ENCODE data around the gene TSPYL2. TPM values are rescaled to one million over a fixed set of nuclear protein-coding genes. Genes with fewer than 3 reads are reported as not detected.

TSPYL2 gene
- total RNA-seq, 1 donor from 2014 or later = 4.8 TPM

DNA sequence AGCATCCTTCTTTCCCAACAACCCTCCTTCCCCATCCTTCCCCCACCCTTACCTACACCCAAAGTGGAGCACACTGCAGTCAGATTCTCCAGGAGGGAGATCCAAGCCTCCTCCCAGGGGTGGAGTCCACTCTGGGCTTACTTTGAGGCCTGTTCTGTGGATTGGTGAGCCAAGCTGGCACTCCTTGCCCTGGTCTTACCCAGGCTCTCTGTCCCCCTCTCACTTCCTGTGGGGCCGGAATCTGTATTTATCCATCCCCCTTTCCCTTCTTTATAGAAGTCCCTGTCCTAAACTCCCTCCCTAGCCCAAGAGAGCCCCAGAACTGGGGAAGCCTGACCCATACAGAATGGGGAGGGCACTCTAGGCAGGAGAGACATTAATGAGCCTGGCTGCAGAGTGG, 3.2 kb upstream of the TSPYL2 start:
- DNase-seq (ENCODE audit: low spot score) (no peak), ATAC-seq (no peak)

DNA sequence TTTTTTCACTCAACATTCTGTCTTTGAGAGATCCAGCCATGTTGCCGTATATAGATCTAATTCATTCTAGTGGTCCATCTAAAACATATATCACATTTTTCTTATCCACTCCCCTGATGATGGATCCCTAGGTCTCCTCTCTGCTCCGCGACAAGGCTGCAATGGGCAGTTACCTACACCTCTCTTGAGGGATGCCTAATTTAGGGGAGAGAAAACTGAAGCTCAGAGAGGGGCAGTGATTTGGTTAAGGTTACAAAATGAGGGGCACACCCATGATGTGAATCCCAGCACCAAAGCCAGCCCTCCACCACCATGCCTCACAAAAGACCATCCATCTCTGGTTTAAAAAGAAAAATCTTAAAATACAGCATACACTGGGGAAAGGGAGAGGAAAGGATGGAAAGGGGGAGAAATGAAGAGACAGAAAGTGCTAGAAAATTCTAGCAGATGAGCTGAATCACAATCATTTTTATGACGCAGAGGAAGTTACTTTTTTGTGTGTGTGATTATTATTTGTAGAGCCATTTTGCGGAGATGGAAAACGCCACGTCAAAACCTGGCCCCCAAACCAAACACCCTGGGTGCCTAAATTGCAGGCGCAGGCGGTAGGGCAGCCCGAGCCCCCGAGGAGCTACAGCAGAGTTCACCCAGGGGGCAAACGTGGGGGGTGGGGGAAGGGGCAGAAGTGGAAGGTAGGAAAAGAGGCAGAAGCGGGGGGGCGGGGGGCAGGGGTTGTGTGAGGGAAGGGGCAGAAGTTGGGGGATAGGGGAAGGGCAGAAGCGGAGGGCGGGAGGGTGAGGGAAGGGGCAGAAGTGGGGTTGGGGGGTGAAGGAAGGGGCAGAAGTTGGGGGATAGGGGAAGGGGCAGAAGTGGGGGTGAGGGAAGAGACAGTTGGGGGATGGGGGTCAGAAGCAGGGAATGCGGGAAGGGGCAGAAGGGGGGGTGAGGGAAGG, 1.3 kb upstream of the TSPYL2 start:
- DNase-seq (ENCODE audit: low spot score) (no peak), ATAC-seq (no peak)

DNA sequence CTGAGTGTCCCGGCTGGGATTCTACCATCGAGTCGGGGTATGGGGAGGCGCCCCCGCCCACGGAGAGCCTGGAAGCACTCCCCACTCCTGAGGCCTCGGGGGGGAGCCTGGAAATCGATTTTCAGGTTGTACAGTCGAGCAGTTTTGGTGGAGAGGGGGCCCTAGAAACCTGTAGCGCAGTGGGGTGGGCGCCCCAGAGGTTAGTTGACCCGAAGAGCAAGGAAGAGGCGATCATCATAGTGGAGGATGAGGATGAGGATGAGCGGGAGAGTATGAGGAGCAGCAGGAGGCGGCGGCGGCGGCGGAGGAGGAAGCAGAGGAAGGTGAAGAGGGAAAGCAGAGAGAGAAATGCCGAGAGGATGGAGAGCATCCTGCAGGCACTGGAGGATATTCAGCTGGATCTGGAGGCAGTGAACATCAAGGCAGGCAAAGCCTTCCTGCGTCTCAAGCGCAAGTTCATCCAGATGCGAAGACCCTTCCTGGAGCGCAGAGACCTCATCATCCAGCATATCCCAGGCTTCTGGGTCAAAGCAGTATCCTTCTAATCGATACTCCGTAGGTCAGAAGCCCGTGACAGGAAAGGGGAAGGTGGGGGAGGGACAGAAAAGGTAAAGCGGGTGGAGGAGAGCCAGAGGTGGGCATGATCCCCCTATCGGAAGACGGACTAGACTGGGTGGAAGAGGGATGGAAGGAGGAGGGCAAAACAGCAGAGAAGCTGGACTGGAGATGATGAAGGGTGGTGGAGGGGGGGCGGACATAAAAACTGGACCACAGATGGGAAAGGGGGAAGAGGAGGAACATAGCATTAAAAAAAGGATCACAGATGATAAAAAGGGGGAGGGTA, 828 bp downstream of the TSPYL2 start:
- ATAC-seq (no peak), DNase-seq (ENCODE audit: low spot score) (no peak)

DNA sequence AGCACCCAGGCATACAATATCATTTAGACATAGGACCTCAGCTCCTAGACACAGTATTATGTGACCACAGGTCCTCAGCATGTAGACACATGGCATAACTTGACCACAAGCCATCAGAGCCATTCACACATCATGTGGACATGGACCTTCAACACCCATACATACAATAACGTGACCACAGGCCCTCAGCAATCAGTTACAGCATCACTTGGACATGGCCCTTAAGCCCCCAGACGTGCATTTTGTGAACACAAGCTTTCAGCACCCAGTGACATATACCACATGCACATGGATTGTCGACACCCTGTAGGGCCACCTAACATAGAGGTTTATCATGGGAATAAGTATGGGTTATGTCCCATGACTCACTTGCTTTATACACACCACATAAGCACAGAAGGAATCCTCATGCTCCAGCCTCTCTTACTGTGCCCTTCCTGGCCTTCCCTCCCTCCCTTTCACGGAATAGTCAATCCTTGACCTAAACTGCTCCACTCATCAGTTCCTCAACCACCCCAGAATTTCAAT, 1.9 kb downstream of the TSPYL2 start:
- DNase-seq (ENCODE audit: low spot score) = no peak
- ATAC-seq = no peak

DNA sequence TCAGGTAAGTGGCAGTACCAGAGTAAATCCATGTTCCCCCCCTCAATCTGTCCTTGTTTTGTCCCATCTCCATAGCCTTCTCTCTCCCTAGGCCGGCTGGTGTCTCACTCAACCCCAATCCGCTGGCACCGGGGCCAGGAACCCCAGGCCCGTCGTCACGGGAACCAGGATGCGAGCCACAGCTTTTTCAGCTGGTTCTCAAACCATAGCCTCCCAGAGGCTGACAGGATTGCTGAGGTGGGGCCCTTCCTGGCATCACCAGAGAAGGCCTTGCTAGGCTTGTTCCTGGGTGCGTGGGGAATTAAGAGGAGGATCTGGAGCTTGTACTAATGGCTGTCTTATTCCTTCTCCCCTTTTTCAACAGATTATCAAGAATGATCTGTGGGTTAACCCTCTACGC, 2.7 kb downstream of the TSPYL2 start:
- ATAC-seq (no peak), DNase-seq (ENCODE audit: low spot score) (no peak)

DNA sequence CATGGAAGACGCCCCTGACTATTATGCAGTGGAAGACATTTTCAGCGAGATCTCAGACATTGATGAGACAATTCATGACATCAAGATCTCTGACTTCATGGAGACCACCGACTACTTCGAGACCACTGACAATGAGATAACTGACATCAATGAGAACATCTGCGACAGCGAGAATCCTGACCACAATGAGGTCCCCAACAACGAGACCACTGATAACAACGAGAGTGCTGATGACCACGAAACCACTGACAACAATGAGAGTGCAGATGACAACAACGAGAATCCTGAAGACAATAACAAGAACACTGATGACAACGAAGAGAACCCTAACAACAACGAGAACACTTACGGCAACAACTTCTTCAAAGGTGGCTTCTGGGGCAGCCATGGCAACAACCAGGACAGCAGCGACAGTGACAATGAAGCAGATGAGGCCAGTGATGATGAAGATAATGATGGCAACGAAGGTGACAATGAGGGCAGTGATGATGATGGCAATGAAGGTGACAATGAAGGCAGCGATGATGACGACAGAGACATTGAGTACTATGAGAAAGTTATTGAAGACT, 3.6 kb downstream of the TSPYL2 start:
- no peak for DNase-seq (ENCODE audit: low spot score)
- no peak for ATAC-seq

DNA sequence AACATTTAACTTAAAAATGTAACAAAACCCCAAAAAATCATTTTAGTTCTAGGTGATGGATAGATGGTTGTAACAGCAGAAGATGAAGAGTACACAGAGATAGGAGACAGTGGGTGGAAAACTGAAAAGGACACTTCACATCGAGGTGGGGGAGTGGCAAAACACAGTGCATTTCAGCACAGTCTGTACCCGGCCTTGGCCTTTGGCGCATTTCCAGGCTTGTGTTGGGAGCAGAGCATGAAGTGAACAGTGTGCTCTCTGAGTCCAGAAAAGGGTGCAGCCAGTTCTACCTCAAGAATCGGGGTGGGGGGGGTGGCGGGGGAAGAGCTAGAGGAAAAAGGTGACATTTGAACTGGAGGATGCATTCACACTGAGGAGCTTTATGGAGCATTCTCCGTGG, 4.3 kb downstream of the TSPYL2 start:
- ATAC-seq (peak; percentile 31), DNase-seq (ENCODE audit: low spot score) (peak; percentile 69)

DNA sequence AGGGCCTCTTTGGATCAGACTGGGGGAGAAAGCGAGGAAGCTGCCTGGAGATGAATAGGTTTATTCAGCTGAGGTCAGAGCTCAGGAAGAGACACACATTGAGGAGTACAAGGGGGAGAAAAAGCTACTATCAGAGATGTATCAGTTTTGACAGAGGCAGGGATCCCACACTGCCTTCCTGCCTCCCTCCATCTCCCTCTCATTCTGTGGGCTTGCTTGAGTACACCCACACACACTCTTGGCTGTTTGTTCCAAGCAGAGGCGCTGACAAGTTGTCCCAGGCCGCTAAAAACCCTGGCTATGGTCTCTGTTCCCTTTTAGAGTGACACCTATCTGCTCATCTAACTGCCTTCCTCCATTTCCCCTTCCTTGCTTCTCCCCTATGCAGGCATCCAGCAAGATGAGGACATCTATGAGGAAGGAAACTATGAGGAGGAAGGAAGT, 5.2 kb downstream of the TSPYL2 start:
- ATAC-seq (no peak), DNase-seq (ENCODE audit: low spot score) (no peak)

DNA sequence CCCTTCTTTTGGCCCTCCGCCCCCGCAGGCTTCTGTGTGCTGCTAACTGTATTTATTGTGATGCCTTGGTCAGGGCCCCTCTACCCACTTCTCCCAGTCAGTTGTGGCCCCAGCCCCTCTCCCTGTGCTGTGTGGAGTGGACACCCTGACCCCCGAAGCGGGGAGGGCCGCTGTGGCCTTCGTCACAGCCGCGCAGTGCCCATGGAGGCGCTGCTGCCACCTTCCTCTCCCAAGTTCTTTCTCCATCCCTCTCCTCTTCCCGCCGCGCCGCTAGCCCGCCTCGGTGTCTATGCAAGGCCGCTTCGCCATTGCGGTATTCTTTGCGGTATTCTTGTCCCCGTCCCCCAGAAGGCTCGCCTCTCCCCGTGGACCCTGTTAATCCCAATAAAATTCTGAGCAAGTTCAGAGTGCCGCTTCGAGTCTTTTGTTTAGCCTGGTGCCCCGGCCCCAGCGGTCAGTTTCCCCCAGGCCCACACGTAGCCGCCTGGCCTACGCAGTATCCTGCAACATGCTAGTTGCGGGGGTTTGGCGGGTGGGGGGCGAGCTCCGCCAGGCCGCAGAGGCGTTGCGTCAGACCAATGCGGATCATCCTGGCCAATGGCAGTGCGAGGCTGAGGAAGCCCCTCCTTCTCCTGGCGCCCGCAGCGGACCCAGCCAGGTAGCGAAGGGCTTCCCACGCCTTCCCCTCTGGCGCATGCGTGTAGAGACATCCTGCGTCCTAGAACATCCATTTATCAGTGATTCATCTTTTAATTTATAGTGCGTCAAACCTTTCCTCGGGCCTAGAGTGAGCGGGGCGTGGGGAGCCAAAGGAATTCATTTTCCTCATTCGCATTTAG, 6.2 kb downstream of the TSPYL2 start:
- DNase-seq (ENCODE audit: low spot score) = peak; percentile 80
- peak; percentile 85 for ATAC-seq

DNA sequence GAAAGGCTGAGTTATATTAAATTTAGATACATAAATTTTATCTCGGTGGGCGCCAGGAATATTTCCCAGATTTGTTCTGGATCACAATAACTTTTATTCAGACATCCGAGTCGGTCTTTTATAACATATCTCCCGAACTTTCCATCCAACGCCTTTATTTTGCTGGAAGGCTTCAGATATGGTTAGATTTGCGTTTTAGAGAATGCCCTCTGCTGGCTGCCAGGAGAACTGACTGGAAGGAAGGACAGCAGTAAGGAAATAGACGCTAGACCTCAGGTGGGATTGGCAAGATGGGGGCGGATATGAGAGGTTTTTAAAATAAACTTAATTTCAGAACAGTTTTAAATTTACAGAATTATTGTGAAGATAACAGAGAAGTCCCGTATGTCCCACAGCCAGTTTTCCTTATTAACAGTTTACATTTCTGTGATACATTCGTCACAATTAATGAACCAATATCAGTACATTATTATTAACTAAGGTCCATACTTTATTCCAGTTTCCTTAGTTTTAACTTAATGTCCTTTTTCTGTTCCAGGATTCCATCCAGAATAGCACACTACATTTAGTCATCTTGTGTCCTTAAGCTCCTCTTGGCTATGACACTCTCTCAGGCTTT, 7.2 kb downstream of the TSPYL2 start:
- peak; percentile 48 for DNase-seq (ENCODE audit: low spot score)

DNA sequence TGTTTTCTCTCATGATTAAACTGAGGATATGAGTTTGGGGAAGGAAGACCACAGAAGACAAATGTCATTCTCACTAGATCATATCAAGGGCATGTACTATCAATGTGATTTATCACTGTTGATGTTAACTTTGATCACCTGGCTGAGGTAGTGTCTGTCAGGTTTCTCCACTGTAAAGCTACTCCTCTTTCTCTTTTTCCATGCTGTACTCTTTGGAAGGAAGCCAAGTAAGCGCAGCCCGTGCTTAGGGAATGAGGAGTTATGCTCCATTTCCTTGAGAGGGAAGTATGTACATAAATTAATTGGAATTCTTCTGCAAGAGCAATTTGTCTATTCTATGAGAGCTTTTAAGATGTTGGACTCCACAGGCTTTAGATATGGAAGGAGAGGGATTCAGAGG, 7.8 kb downstream of the TSPYL2 start:
- ATAC-seq (no peak), DNase-seq (ENCODE audit: low spot score) (no peak)

More for the DNA sequence above, 7.2 kb downstream of the TSPYL2 start:
- peak; percentile 32 for ATAC-seq

DNA sequence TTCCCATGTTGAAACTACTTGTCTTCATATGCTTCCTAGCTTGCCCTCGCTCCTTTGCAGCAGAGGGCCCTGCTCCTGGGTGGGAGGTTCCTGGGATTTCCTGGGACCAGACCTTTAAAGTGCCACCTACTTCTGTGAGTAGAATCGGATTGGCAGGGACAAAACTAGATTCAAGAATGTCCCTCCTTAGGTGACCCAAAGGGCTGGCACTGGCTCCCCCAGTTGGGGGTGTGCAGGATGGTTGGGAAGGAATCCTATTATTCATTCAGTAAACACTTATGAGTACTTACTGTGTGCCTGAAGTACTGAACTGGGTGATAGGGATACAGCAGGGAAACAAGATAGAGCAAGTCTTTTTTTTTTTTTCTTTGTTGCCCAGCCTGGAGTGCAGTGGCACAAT, 9.2 kb downstream of the TSPYL2 start:
- no peak for DNase-seq (ENCODE audit: low spot score)

DNA sequence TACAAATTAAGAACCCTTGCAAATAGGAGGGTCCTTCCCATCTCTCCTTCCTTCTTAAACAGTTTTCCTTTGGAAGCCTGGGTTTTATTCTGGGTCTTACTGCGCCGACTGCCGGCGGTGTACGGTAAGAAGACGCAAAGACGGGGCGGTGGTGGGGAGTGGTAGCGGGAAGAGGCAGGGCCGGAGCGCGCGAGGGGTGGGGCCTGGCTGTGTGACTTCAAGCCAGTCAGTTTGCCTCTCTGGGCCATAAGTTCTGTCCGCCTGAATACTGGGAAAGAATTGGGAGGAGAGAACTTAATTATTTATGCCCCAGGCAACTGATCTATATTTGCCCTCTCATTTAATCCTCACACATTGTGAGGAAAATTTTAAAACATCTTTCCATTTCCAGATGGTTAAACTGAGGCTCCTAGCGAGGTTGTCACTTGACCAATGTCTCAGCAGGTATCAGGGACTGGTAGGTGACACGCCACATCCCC, 11.0 kb downstream of the TSPYL2 start:
- ATAC-seq (peak; percentile 73), DNase-seq (ENCODE audit: low spot score) (peak; percentile 68)

More for the DNA sequence above, 9.2 kb downstream of the TSPYL2 start:
- ATAC-seq = no peak

DNA sequence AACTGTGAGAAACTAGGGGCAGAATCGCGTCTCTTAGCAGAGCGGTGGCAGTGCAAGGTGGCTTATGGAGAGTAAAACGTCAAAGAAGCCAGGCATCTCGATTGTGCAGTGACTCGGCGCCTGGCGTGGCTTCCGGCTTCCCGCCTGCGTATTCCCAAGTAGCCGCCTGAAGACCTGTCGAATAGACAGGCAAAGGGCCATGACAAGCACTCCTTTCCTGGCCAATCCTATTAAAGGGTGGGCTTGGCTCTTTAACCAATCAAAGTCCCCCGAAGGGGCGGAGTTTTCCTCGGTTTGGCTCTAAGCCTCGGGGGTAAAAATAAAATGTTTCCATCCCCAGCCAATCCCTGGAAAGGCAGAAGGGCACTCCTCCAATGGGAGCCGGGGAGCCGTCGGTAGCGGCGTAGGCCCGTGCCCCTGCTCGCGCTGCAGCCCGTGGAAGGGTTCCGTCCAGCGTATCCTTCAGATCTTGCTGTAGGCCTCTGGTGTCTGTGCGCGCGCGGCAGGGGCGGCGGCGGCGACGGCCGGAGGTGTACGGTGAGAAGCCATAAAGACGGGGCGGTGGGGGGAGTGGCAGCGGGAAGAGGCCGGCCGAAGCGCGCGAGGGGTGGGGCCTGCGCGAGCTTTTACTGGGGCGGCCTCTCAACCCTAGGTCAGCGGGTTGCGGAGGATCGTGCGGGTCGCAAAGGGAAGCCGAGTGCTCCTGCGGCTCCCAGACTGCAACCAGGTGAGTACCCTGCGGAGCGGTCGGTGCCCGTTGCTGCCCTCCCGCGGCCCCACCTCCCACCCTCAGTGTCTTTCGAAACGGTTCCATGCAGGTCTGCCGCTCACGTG, 11.8 kb downstream of the TSPYL2 start, which contains the start of gene KANTR:
TSS of gene KANTR (plus strand) at position 395 of the 834 bp plus-strand sequence. CDS start 30,131 bp downstream, outside the sequence.
- DNase-seq (ENCODE audit: low spot score) = peak; percentile 86
- ATAC-seq = peak; percentile 88

DNA sequence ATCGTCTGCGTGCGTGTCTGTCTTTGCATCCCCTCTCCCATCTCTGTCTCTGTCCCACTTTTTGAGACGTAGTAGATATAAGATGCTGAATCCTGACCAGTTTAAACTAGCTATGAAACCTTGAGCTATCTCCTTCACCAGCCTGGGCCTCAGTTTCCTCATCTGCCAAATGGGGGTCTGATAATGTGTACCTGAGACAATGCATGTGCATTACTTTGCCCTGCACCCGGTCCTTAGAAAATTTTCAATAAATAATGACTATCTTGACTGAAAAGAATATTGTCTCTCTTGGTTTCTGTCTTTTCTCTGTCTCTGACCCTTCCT, 12.4 kb downstream of the TSPYL2 start:
- no peak for DNase-seq (ENCODE audit: low spot score)
- ATAC-seq = no peak

DNA sequence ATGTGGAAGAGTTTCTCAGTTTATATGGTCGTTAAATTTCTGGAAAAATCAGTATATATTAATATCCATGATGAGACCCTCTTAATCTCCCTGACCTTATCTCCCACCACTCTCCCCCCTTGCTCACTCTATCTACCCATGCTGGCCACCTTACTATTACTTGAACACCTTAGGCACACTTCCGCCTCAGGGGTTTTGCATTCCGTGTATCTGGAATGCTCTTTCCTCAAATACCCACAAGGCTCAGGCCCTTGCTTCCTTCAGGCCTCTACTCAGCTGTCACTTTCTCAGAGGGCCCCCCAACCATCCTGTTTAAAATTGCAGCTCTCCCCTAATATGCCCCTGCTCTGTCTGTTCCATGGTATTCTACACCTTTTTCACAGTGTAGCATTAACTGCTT, 13.6 kb downstream of the TSPYL2 start:
- ATAC-seq (no peak), DNase-seq (ENCODE audit: low spot score) (no peak)

DNA sequence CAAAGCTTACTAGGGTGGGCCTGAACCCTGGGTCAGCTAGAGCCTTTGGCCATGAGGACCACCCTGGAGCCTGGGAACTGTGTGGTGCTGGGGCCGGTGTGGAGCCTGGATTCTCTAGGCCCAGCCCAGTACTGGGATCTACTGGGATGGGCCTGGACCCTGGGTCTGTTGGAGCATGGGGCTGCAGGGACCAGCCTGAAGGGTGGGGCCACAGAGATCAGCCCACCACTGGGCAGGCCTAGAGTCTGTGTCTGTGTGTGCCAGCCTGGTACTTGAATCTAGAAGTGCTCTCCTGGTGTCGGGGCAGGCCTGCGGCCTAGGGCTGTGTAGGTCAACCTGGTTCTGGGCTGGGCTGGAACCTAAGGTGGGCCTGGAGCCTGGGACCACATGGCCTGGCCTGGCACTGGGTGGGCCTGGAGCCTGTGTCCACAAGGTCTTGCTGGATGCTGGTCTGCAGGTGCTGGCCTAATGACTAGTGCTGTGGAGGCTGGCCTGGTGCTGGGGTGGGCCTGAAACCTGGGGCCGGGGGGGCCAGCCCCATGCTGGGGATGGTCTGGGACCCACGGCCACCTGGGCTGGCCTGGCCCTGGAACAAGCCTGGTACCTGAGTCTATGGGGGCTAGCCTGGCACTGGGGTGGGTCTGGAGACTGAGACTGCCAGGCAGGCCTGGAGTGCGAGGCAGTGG, 32.8 kb downstream of the TSPYL2 start:
- no peak for ATAC-seq

DNA sequence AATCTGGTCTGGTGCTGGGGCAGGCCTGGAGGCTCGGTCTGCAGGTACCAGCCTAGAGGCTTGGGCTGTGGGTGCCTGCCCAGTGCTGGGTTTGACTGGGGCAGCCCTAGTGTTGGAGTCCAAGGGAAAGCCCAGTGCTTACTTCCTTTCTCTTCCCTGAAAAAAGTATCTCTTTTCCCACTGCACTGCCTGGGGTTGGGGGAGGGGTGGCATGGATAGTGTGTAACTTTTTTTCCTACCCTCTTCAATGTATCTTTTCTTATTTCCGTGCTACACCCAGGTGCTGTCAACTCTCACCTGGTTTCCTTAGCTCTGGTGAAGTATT, 33.3 kb downstream of the TSPYL2 start:
- no peak for DNase-seq (ENCODE audit: low spot score)
- no peak for ATAC-seq

More for the DNA sequence above, 32.8 kb downstream of the TSPYL2 start:
- no peak for DNase-seq (ENCODE audit: low spot score)

All from left lobe of liver (tissue), 2 donors.